Measurements from ENCODE around the gene CTIF.

The CTIF gene

GRCh38 chr18:48842259-48843061 lies 303.6 kb downstream of the CTIF start:
- DNase-seq, result no peak

- DNase-seq, result no peak
Measured at GRCh38 chr18:48843162-48843561, 304.3 kb downstream of the CTIF start.

GRCh38 chr18:48843596-48843995 lies 304.8 kb downstream of the CTIF start:
- no peak for DNase-seq

- DNase-seq, result no peak
Measured at GRCh38 chr18:48844271-48844670, 305.4 kb downstream of the CTIF start.

- no peak for DNase-seq
Measured at GRCh38 chr18:48845174-48845573, 306.3 kb downstream of the CTIF start.

- DNase-seq, result no peak
Measured at GRCh38 chr18:48846423-48846932, 307.6 kb downstream of the CTIF start.

GRCh38 chr18:48847807-48848486 lies 309.1 kb downstream of the CTIF start:
- DNase-seq, result no peak

- DNase-seq, result no peak
Measured at GRCh38 chr18:48848641-48849143, 309.9 kb downstream of the CTIF start.

- DNase-seq, result no peak
Measured at GRCh38 chr18:48850822-48851598, 312.2 kb downstream of the CTIF start.

- no peak for DNase-seq
Measured at GRCh38 chr18:48851599-48851960, 312.7 kb downstream of the CTIF start.

- DNase-seq, result no peak
Measured at GRCh38 chr18:48852292-48852691, 313.5 kb downstream of the CTIF start.

- no peak for DNase-seq
Measured at GRCh38 chr18:48852794-48853193, 314.0 kb downstream of the CTIF start.

- no peak for DNase-seq
Measured at GRCh38 chr18:48853588-48853987, 314.8 kb downstream of the CTIF start.

- DNase-seq, result no peak
Measured at GRCh38 chr18:48854780-48855179, 315.9 kb downstream of the CTIF start.

GRCh38 chr18:48855422-48856377 lies 316.9 kb downstream of the CTIF start:
- no peak for DNase-seq

- DNase-seq, result no peak
Measured at GRCh38 chr18:48857023-48857694, 318.3 kb downstream of the CTIF start.

- no peak for DNase-seq
Measured at GRCh38 chr18:48858676-48859075, 319.8 kb downstream of the CTIF start.

GRCh38 chr18:48859311-48860268 lies 320.8 kb downstream of the CTIF start:
- no peak for DNase-seq

- DNase-seq, result no peak
Measured at GRCh38 chr18:48860269-48861180, 321.7 kb downstream of the CTIF start.

Data from GOT3 (cell line).